HEK293T (cell line): Measurements from ENCODE around the gene SCO2.

ENCODE experiments used
- CTCF ChIA-PET: fragments of 350-600 bp; formaldehyde crosslinking; extraction: SDS; loops from one replicate; lab custom pipeline; 2021; ENCODE audit warnings: antibody characterized with exemption, inconsistent platforms; lab: Yijun Ruan, JAX
- POLR2A ChIA-PET: fragments of 350-600 bp; formaldehyde crosslinking; extraction: SDS; loops from one replicate; lab custom pipeline; 2020; ENCODE audit warnings: antibody characterized with exemption, inconsistent platforms; lab: Yijun Ruan, JAX
- DNase-seq: peaks from one replicate; pipeline ENCODE4 v3.0.0; 2012; ENCODE audit warnings: mixed read lengths; ENCODE audit errors: extremely low spot score
- ARNT ChIP-seq: fragments of 450-650 bp; IDR thresholded peaks from 2 replicates; pipeline ENCODE4 v1.6.1; 2017; ENCODE audit warnings: mild to moderate bottlenecking
- BHLHE40 ChIP-seq: fragments of 450-650 bp; IDR thresholded peaks from 2 replicates; pipeline ENCODE4 v1.6.1; 2016; ENCODE audit warnings: mild to moderate bottlenecking, moderate library complexity, borderline replicate concordance
- CTBP1 ChIP-seq: fragments of 450-650 bp; IDR thresholded peaks from 2 replicates; pipeline ENCODE4 v1.6.1; 2016; ENCODE audit warnings: borderline replicate concordance
- ELF4 ChIP-seq: fragments of 450-650 bp; IDR thresholded peaks from 2 replicates; pipeline ENCODE4 v1.6.1; 2017; ENCODE audit warnings: antibody characterized with exemption
- FOXA1 ChIP-seq: fragments of 450-650 bp; IDR thresholded peaks from 2 replicates; pipeline ENCODE4 v1.6.1; 2016; ENCODE audit warnings: mild to moderate bottlenecking
- FOXK2 ChIP-seq: fragments of 450-650 bp; IDR thresholded peaks from 2 replicates; pipeline ENCODE4 v1.6.1; 2016; ENCODE audit warnings: mild to moderate bottlenecking
- FOXM1 ChIP-seq: fragments of 450-650 bp; IDR thresholded peaks from 2 replicates; pipeline ENCODE4 v1.6.1; 2017; ENCODE audit warnings: mild to moderate bottlenecking, borderline replicate concordance
- HDGF ChIP-seq: fragments of 450-650 bp; IDR thresholded peaks from 2 replicates; pipeline ENCODE4 v1.6.1; 2017; ENCODE audit warnings: antibody characterized with exemption, borderline replicate concordance
- L3MBTL2 ChIP-seq: fragments of 450-650 bp; conservative IDR thresholded peaks from 2 replicates; pipeline ENCODE4 v1.6.1; 2016; ENCODE audit warnings: mild to moderate bottlenecking
- LEF1 ChIP-seq: fragments of 450-650 bp; IDR thresholded peaks from 2 replicates; pipeline ENCODE4 v1.6.1; 2017; ENCODE audit warnings: mild to moderate bottlenecking, borderline replicate concordance
- NFRKB ChIP-seq: fragments of 450-650 bp; IDR thresholded peaks from 2 replicates; pipeline ENCODE4 v1.6.1; 2016; ENCODE audit warnings: mild to moderate bottlenecking, moderate library complexity
- SP1 ChIP-seq: fragments of 450-650 bp; IDR thresholded peaks from 2 replicates; pipeline ENCODE4 v1.6.1; 2017
- SUZ12 ChIP-seq: fragments of 450-650 bp; IDR thresholded peaks from 2 replicates; pipeline ENCODE4 v1.6.1; 2016; ENCODE audit warnings: mild to moderate bottlenecking
- TARDBP ChIP-seq: fragments of 450-650 bp; IDR thresholded peaks from 2 replicates; pipeline ENCODE4 v1.6.1; 2016
- ZNF384 ChIP-seq: fragments of 450-650 bp; IDR thresholded peaks from 2 replicates; pipeline ENCODE4 v1.6.1; 2016
- TF ChIP-seq, protein P1 (sequence below): fragments of 450-650 bp; IDR thresholded peaks from 2 replicates; pipeline ENCODE4 v1.6.1; 2016

Gene SCO2

DNA sequence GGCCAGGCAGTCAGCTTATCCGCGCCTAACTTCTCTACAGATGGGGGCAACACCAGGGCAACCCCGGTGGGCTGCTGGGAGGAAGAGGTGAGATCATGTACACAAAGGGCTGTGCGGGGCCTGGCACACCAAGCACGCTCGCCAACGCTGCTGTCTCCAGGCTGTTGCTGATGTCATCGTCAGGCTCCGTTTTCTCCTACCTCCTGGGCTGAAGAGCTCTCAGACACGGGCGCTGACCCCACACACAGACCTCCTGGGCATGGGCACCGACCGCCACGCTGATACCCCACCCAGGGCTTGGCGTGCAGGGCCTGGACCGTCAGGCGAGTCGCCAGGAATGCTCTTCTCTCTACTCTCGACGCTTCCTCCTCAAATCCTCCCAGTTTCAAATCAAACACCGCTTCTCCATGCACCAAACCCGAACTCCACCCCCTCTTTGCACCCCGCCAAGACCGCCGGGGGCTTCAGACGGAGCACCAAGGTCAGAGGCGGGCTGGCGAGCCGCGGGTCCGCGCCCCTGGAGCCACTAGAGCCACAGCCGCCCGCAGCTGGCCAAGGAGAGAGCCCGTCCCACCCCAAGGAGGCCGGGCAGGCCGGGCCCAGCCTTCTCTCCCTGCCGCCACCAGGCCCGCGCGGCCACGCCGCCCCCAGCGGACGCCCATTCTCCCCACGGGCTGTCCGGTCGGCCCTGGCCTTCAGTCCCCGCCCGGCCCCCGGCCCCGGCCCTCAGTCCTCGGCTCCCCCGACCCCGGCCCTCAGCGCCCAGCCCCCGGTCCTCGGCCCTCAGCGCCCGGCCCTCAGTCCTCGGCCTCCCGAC is 51.3 kb downstream of the SCO2 start:
- POLR2A ChIA-PET = interaction anchor here (1.0 to 2.5 kb wide), 6 partner anchors 10 to 52 kb away, joined by 3 to 12 read pairs (median 4); partner anchors contain the start of genes LMF2, NCAPH2 and SCO2
- DNase-seq = peak; percentile 46
- CTCF ChIA-PET = interaction anchor here (0.9 to 1.9 kb wide), 3 partner anchors 35 to 147 kb away, joined by 3 to 6 read pairs (median 4); partner anchors contain the start of gene SCO2
- no peak for TF ChIP-seq FOXA1
- no peak for TF ChIP-seq ZNF384
- TF ChIP-seq SP1 = no peak
- TF ChIP-seq TARDBP = no peak
- TF ChIP-seq ELF4 = no peak
- no peak for TF ChIP-seq LEF1
- TF ChIP-seq ARNT = no peak
- TF ChIP-seq L3MBTL2 = no peak
- no peak for TF ChIP-seq CTBP1
- no peak for TF ChIP-seq HDGF
- TF ChIP-seq BHLHE40 = no peak
- no peak for TF ChIP-seq FOXK2
- TF ChIP-seq SUZ12 = no peak
- TF ChIP-seq, protein P1, sequence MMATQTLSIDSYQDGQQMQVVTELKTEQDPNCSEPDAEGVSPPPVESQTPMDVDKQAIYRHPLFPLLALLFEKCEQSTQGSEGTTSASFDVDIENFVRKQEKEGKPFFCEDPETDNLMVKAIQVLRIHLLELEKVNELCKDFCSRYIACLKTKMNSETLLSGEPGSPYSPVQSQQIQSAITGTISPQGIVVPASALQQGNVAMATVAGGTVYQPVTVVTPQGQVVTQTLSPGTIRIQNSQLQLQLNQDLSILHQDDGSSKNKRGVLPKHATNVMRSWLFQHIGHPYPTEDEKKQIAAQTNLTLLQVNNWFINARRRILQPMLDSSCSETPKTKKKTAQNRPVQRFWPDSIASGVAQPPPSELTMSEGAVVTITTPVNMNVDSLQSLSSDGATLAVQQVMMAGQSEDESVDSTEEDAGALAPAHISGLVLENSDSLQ = no peak
- TF ChIP-seq FOXM1 = no peak
- TF ChIP-seq NFRKB = no peak
